Measurements from ENCODE around the gene PPARA.

GRCh38 chr22:46196278-46196677 lies 46.0 kb downstream of the PPARA start:
- TF ChIP-seq, protein P1, sequence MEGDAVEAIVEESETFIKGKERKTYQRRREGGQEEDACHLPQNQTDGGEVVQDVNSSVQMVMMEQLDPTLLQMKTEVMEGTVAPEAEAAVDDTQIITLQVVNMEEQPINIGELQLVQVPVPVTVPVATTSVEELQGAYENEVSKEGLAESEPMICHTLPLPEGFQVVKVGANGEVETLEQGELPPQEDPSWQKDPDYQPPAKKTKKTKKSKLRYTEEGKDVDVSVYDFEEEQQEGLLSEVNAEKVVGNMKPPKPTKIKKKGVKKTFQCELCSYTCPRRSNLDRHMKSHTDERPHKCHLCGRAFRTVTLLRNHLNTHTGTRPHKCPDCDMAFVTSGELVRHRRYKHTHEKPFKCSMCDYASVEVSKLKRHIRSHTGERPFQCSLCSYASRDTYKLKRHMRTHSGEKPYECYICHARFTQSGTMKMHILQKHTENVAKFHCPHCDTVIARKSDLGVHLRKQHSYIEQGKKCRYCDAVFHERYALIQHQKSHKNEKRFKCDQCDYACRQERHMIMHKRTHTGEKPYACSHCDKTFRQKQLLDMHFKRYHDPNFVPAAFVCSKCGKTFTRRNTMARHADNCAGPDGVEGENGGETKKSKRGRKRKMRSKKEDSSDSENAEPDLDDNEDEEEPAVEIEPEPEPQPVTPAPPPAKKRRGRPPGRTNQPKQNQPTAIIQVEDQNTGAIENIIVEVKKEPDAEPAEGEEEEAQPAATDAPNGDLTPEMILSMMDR (IDR thresholded peaks at IDR 0.05), result no peak
- no peak for TF ChIP-seq POLR2A (IDR thresholded peaks at IDR 0.05)
